Panc1 (cell line): ENCODE data around the gene ECHS1.

ENCODE experiments used
- POLR2AphosphoS5 ChIP-seq: IDR thresholded peaks from 2 replicates; pipeline ENCODE4 v1.6.1; 2012; ENCODE audit warnings: mild to moderate bottlenecking, low read depth, low read length, moderate library complexity
- SIN3A ChIP-seq: IDR thresholded peaks from 2 replicates; pipeline ENCODE4 v1.6.1; 2012; ENCODE audit warnings: low read depth, mild to moderate bottlenecking, low read length, moderate library complexity, borderline replicate concordance; ENCODE audit not compliant: insufficient read depth
- TCF7L2 ChIP-seq: IDR thresholded peaks from 2 replicates; pipeline ENCODE4 v1.6.1; 2011; ENCODE audit warnings: mild to moderate bottlenecking, low read depth, low read length, inconsistent platforms
- TF ChIP-seq, protein P1 (sequence below): fragments of 450-650 bp; IDR thresholded peaks from 2 replicates; pipeline ENCODE4 v1.5.1; 2017; ENCODE audit warnings: mild to moderate bottlenecking

DNA sequence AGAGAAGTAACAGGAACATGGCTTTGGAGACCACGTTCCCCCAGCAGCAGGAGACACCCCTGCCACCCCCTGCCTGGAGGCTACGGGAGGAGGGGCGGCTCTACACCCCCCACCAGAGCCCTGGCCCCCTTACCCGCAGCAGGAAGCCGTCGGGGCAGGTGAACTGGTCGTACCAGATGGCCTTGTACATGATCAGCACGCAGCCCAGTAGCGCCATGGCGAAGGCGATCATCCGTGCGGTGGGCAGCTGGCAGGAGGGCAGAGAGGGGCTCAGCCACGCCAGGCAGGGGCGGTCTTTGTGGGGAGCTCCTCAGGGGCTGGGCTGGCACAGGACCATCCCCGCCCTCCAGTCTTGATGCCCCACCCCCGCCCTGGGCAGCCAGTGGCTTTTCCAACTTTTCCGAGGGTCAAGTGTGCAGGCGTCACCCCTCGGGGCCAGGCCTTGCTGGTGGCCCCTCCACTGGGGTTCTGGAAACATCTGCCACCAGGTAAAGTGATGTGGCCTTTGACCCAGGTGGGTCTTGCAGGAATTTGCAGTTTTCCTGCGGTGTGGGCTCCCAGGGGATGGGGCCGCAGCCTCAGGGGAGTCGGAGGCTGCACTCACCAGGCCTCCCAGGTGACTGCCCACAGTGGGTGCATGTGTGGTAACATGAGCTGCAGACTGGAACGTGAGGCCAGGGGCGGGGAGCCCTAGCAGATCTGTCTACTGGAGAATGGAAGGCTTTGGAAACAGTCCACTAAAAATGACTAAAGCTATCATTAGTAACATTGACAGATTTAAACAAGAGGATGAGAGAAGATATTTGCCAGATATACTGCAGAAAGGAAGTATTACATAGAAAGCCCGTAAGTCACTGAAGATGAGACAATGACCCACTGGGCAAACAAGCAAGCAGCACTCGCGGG, 46.2 kb downstream of the ECHS1 start:
- no peak for TF ChIP-seq POLR2AphosphoS5
- TF ChIP-seq, protein P1, sequence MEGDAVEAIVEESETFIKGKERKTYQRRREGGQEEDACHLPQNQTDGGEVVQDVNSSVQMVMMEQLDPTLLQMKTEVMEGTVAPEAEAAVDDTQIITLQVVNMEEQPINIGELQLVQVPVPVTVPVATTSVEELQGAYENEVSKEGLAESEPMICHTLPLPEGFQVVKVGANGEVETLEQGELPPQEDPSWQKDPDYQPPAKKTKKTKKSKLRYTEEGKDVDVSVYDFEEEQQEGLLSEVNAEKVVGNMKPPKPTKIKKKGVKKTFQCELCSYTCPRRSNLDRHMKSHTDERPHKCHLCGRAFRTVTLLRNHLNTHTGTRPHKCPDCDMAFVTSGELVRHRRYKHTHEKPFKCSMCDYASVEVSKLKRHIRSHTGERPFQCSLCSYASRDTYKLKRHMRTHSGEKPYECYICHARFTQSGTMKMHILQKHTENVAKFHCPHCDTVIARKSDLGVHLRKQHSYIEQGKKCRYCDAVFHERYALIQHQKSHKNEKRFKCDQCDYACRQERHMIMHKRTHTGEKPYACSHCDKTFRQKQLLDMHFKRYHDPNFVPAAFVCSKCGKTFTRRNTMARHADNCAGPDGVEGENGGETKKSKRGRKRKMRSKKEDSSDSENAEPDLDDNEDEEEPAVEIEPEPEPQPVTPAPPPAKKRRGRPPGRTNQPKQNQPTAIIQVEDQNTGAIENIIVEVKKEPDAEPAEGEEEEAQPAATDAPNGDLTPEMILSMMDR, result no peak
- TF ChIP-seq TCF7L2, result no peak
- no peak for TF ChIP-seq SIN3A
